GM13977 (cell line): ENCODE data around the gene BCAS3.
"Not testable (repeated sequence)": the region's sequence is repeated elsewhere in the genome, so short reads cannot be mapped to it uniquely, and the experiment has no call there.

Experiments
- DNase-seq: peaks from one replicate; pipeline ENCODE4 v3.0.0; 2012; ENCODE audit warnings: low spot score
- CTCF ChIP-seq: IDR thresholded peaks from 2 replicates; pipeline ENCODE4 v1.5.1; 2012; ENCODE audit warnings: mild to moderate bottlenecking, control low read depth; ENCODE audit not compliant: insufficient read depth; ENCODE audit errors: extremely low read depth, missing control alignments
- in situ Hi-C: fragments of 300-500 bp; cut with MboI; formaldehyde crosslinking; loops from one replicate; pipeline ENCODE4 v1.12.0; 2022; ENCODE audit warnings: low sequenced_read_pairs, low pct_unique_long_range_greater_than_20kb, mixed read lengths, inconsistent platforms; ENCODE audit not compliant: unreplicated experiment

Gene BCAS3

GRCh38 chr17:60769327-60769726 is 91.7 kb downstream of the BCAS3 start:
- TF ChIP-seq CTCF: no peak
- DNase-seq: no peak
- in situ Hi-C loops: no loop called here

DNA sequence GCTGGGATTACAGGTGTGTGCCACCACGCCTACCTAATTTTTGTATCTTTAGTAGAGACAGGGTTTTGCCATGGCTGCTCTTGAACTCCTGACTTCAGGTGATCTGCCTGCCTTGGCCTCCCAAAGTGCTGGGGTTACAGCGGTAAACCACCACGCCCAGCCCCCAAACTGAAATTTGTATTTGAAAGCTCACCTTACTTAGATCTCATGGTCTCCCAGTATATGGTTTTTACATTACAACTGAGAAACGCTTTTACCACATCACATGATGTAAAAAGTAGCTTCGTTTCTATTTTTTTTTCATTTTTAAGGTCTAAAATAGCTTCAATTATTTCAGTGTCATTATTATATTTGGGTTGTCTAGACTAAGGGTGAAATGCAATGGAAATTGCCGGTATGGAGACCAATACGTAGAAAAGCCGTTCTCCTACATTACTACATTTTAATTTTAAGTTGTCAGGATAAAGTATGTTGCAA is 93.3 kb downstream of the BCAS3 start:
- in situ Hi-C loops: no loop called here
- no peak for DNase-seq
- TF ChIP-seq CTCF: no peak

DNA sequence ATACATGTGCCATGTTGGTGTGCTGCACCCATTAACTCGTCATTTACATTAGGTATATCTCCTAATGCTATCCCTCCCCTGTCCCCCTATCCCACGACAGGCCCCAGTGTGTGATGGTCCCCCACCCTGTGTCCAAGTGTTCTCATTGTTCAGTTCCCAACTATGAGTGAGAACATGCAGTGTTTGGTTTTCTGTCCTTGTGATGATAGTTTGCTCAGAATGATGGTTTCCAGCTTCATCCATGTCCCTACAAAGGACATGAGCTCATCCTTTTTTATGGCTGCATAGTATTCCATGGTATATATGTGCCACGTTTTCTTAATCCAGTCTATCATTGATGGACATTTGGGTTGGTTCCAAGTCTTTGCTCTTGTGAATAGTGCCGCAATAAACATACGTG is 94.0 kb downstream of the BCAS3 start:
- in situ Hi-C loops, DNase-seq: not testable (repeated sequence)

DNA sequence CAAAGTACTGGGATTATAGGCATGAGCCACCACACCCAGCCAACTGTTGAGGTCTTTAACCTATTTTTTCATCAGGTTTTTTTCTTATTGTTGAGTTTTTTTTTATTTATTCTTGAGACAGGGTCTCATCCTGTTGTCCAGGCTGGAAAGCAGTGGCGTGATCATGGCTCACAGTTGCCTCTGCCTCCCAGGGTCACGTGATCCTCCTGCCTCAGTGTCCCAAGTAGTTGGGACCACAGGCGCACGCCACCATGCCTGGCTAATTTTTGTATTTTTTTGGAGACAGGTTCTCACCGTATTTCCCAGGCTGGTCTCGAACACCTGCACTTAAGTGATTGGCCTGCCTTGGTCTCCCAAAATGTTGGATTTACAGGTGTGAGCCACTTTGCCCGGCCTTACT is 95.9 kb downstream of the BCAS3 start:
- TF ChIP-seq CTCF: no peak
- in situ Hi-C loops: no loop called here

DNA sequence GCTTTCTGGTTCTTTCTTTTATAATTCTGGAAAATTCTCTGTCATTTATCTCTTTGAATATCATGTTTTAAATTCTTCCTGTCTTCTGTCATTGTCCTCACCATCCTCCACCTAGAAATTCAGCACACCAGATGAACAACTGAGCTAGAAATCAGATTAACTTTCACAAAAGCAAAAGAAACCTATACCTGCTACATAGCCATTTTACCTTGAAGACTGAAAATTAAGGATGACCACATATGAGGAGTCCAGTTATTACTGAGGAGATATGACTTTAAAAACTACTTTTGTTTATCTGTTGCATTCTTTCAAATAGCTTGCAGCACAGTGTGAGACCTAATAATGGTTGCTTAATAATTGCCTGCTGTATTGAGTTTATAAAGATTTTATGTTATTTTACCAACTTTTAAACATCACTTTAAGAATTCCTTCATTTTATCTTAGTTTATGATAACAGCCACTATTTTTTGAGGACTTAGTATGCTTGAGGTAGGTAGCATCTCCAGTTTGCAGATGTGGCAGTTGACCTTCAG is 104.3 kb downstream of the BCAS3 start:
- no peak for TF ChIP-seq CTCF
- no peak for DNase-seq
- in situ Hi-C loops: no loop called here

More for the DNA sequence above, 95.9 kb downstream of the BCAS3 start:
- no peak for DNase-seq

- in situ Hi-C loops: no loop called here
- no peak for DNase-seq
- no peak for TF ChIP-seq CTCF
Measured at GRCh38 chr17:60782742-60783141, 105.1 kb downstream of the BCAS3 start.

DNA sequence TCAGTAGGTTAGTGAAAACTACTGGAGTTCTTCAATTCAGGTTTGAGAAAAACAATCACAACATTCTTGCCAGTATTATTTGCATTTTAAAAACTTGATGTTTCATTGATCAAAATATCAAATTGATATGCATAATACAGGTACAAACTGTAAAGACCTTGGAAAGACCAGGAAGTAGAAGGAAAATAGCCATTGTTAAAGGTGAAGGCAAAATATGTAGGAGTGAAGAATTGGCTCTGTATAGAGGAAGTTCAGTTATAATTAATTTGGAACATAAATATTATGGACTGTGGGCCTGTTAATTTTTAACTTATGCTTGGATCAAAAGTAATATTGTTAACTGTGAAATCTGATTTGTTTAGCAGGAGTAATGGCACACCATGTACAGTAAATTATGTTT is 112.6 kb downstream of the BCAS3 start:
- no peak for TF ChIP-seq CTCF
- in situ Hi-C loops: no loop called here
- DNase-seq: no peak
